GM12878 (cell line): Measurements from ENCODE around the gene HJURP.

Experiments used
- ASH2L ChIP-seq: fragments of 300-600, 200-600 bp; sonication (generic); IDR thresholded peaks from 2 replicates; pipeline ENCODE4 v1.6.1; 2017; ENCODE audit warnings: low read depth, mild to moderate bottlenecking, borderline replicate concordance
- CTCF ChIP-seq, 3 experiments: IDR thresholded peaks in 2 of 3; conservative IDR thresholded peaks in 1 of 3; 2 replicates each; pipeline ENCODE4 v1.5.1; 2011; ENCODE audit warnings: low read depth in 3 of 3, low read length in 3 of 3, mild to moderate bottlenecking in 3 of 3, control low read depth in 2 of 3, moderate library complexity in 2 of 3, inconsistent platforms in 1 of 3, mixed read lengths in 1 of 3; ENCODE audit not compliant: control insufficient read depth in 2 of 3, insufficient read depth in 1 of 3; ENCODE audit errors: extremely low read depth in 1 of 3
- EP300 ChIP-seq, 2 experiments: fragments of 150-350 bp in 1 of 2; IDR thresholded peaks; 2 replicates each; pipeline ENCODE4 v1.6.1; 2011 to 2012; ENCODE audit warnings: low read depth in 2 of 2, low read length in 2 of 2, borderline replicate concordance in 1 of 2, improper control_type of control experiment in 1 of 2, inconsistent platforms in 1 of 2; ENCODE audit not compliant: control insufficient read depth in 1 of 2
- EZH2 ChIP-seq: IDR thresholded peaks from 2 replicates; pipeline ENCODE4 v1.6.1; 2012; ENCODE audit warnings: low read depth, mild to moderate bottlenecking, control low read depth, inconsistent platforms, low read length, borderline replicate concordance; ENCODE audit not compliant: control insufficient read depth
- SREBF1 ChIP-seq: IDR thresholded peaks from 2 replicates; pipeline ENCODE4 v1.6.1; 2012; ENCODE audit warnings: mild to moderate bottlenecking, low read length
- STAT3 ChIP-seq: IDR thresholded peaks from 2 replicates; pipeline ENCODE4 v1.6.1; 2011; ENCODE audit warnings: low read depth, low read length, improper control_type of control experiment
- WRNIP1 ChIP-seq: IDR thresholded peaks from 2 replicates; pipeline ENCODE4 v1.6.1; 2011; ENCODE audit warnings: low read depth, low read length, improper control_type of control experiment, borderline replicate concordance
- ZBTB33 ChIP-seq: fragments of 450-650 bp; IDR thresholded peaks from 2 replicates; pipeline ENCODE4 v1.6.1; 2017; ENCODE audit warnings: mild to moderate bottlenecking
- ZNF207 ChIP-seq: fragments of 450-650 bp; IDR thresholded peaks from 2 replicates; pipeline ENCODE4 v1.6.1; 2014; ENCODE audit warnings: antibody characterized with exemption, mild to moderate bottlenecking, borderline replicate concordance

- TF ChIP-seq ZNF207 (no peak), STAT3 (no peak), ASH2L (no peak), EP300 (IDR thresholded peaks at IDR 0.05; ENCODE audit: borderline replicate concordance in 1 of 2, control insufficient read depth in 1 of 2, low read depth in 2 of 2, low read length in 2 of 2) (no peak), EZH2 (no peak), SREBF1 (no peak), CTCF (IDR thresholded peaks at IDR 0.05 in 2 of 3, conservative IDR thresholded peaks at IDR 0.05 in 1 of 3; ENCODE audit: control insufficient read depth in 2 of 3, extremely low read depth in 1 of 3, insufficient read depth in 1 of 3, low read depth in 3 of 3, low read length in 3 of 3) (no peak), ZBTB33 (no peak), WRNIP1 (no peak)
These were observed 50.3 kb downstream of the HJURP start for GRCh38 chr2:233803994-233804393.
